22Rv1 (cell line): ENCODE results near the gene RPLP1.
A peak's percentile ranks its signal among the peaks of the same experiment; 100 is the strongest.

ENCODE experiments used
- CTCF ChIP-seq: fragments of 450-650 bp; IDR thresholded peaks from 2 replicates; pipeline ENCODE4 v1.5.1; 2017; ENCODE audit warnings: mild to moderate bottlenecking
- ZFX ChIP-seq: fragments of 450-650 bp; IDR thresholded peaks from 2 replicates; pipeline ENCODE4 v1.6.1; 2017; ENCODE audit warnings: antibody characterized with exemption, borderline replicate concordance

- TF ChIP-seq CTCF (peak; percentile 92), ZFX (no peak)
Measured at GRCh38 chr15:69475769-69476358, 23.2 kb downstream of the RPLP1 start.
